HEK293T (cell line): ENCODE data around the gene MYO5B.

Experiments
- BHLHE40 ChIP-seq: fragments of 450-650 bp; IDR thresholded peaks from 2 replicates; pipeline ENCODE4 v1.6.1; 2016; ENCODE audit warnings: mild to moderate bottlenecking, moderate library complexity, borderline replicate concordance
- CTBP1 ChIP-seq: fragments of 450-650 bp; IDR thresholded peaks from 2 replicates; pipeline ENCODE4 v1.6.1; 2016; ENCODE audit warnings: borderline replicate concordance
- ELF4 ChIP-seq: fragments of 450-650 bp; IDR thresholded peaks from 2 replicates; pipeline ENCODE4 v1.6.1; 2017; ENCODE audit warnings: antibody characterized with exemption
- FOXA1 ChIP-seq: fragments of 450-650 bp; IDR thresholded peaks from 2 replicates; pipeline ENCODE4 v1.6.1; 2016; ENCODE audit warnings: mild to moderate bottlenecking
- FOXK2 ChIP-seq: fragments of 450-650 bp; IDR thresholded peaks from 2 replicates; pipeline ENCODE4 v1.6.1; 2016; ENCODE audit warnings: mild to moderate bottlenecking
- FOXM1 ChIP-seq: fragments of 450-650 bp; IDR thresholded peaks from 2 replicates; pipeline ENCODE4 v1.6.1; 2017; ENCODE audit warnings: mild to moderate bottlenecking, borderline replicate concordance
- L3MBTL2 ChIP-seq: fragments of 450-650 bp; conservative IDR thresholded peaks from 2 replicates; pipeline ENCODE4 v1.6.1; 2016; ENCODE audit warnings: mild to moderate bottlenecking
- SP1 ChIP-seq: fragments of 450-650 bp; IDR thresholded peaks from 2 replicates; pipeline ENCODE4 v1.6.1; 2017
- SUZ12 ChIP-seq: fragments of 450-650 bp; IDR thresholded peaks from 2 replicates; pipeline ENCODE4 v1.6.1; 2016; ENCODE audit warnings: mild to moderate bottlenecking
- TARDBP ChIP-seq: fragments of 450-650 bp; IDR thresholded peaks from 2 replicates; pipeline ENCODE4 v1.6.1; 2016

DNA sequence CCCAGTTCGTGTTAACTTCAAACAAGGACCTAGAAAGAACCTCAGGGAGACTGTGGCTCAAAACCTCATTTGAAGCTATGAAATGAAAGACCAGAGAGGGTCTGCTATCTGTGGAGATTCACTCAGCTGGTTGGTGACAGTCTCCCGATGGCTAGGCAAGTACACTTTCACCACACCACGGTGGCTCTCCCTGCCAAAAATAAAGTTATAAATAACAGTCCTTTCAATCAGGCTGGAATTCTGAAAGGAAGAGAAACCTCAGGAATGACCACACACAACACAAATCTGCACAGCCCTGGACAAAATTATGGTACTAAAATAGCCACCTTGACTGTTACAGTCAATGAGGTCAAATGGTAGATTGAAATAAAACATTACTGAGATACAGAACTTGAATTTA lies 221.4 kb downstream of the MYO5B start:
- no peak for TF ChIP-seq FOXM1
- no peak for TF ChIP-seq FOXK2
- TF ChIP-seq BHLHE40: no peak
- no peak for TF ChIP-seq ELF4
- TF ChIP-seq FOXA1: no peak
- no peak for TF ChIP-seq SP1
- no peak for TF ChIP-seq CTBP1
- TF ChIP-seq TARDBP: no peak
- TF ChIP-seq L3MBTL2: no peak
- TF ChIP-seq SUZ12: no peak
